ENCODE data around the gene SLC66A3. TPM values are rescaled to one million over a fixed set of nuclear protein-coding genes. Genes with fewer than 3 reads are reported as not detected.

The SLC66A3 gene
- total RNA-seq, 3 donors from 2014 or later: 47.6 to 111 (median 62.6) TPM

DNA sequence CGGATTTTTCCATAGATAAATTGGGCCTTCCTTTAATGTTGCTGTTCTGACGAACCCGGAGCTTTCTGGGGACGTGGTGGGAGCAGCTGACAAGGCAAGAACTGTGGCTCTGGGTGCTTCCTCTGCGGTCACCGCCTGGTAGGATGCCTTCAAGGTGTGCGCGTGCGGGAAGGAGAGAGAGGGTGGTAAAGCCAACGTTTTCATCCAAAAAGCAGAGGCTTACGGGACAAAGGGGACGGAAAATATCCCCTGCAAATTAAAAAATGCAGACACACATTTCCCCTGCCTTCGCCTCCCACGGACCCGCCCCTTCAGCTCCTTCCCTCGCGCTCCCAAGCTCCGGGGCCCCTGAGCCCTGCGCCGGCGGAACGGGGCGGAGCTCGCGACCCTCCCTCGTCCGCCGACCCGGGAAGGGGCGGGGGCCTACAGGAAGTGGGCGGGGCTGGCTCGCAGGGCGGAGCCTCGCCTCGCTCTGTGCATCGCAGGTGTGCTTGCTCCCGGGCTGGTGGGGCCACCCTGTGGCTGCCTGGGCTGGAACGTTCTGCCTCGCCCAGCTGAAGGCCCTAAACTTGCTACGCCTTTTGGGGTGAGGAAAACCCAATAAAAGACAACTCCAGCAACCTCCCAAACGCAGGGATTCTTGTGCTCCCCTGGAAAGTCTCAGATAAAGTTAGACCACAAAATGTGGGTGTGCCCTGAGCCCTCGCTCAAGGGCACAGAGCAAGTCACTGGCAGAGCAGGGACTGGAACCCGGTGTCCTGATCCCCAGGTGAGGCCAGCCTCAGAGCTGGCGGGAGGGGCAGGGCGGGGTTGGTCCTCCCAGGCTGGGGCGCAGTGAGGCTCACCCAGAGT, 25.4 kb upstream of the SLC66A3 start:
- Histone ChIP-seq H3K4me1 (peaks cover 4 to 8% of the 10 kb centered on the region in 2 donors), H3K4me3 (peak overlapping the region; percentile 17 to 65 (median 55)), H3K36me3 (no peaks in the 10 kb centered on the region), H3K9me3 (no peaks in the 10 kb centered on the region), H3K27me3 (no peaks in the 10 kb centered on the region), H3K27ac (peak overlapping the region; percentile 68 to 78)
- DNase-seq (ENCODE audit: low spot score in 2 of 2): peak; percentile 48 to 65
- TF ChIP-seq, protein P1, sequence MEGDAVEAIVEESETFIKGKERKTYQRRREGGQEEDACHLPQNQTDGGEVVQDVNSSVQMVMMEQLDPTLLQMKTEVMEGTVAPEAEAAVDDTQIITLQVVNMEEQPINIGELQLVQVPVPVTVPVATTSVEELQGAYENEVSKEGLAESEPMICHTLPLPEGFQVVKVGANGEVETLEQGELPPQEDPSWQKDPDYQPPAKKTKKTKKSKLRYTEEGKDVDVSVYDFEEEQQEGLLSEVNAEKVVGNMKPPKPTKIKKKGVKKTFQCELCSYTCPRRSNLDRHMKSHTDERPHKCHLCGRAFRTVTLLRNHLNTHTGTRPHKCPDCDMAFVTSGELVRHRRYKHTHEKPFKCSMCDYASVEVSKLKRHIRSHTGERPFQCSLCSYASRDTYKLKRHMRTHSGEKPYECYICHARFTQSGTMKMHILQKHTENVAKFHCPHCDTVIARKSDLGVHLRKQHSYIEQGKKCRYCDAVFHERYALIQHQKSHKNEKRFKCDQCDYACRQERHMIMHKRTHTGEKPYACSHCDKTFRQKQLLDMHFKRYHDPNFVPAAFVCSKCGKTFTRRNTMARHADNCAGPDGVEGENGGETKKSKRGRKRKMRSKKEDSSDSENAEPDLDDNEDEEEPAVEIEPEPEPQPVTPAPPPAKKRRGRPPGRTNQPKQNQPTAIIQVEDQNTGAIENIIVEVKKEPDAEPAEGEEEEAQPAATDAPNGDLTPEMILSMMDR (IDR thresholded peaks at IDR 0.05): peak in 2 of 3 donors; percentile 22 to 49
- TF ChIP-seq POLR2AphosphoS5 (IDR thresholded peaks at IDR 0.05): no peak
- TF ChIP-seq POLR2A (IDR thresholded peaks at IDR 0.05): no peak
- intact Hi-C loops (cut with DNase I; ENCODE audit: low total_unique reads): loop anchor here (10.0 kb wide), 1 partner anchor 285 kb away; no protein-coding TSS in a partner anchor

- Histone ChIP-seq H3K4me1 (peaks cover 4 to 8% of the 10 kb centered on the region in 2 donors), H3K4me3 (no peak overlapping the region), H3K36me3 (no peaks in the 10 kb centered on the region), H3K27me3 (no peaks in the 10 kb centered on the region), H3K27ac (no peak overlapping the region), H3K9me3 (no peaks in the 10 kb centered on the region)
- TF ChIP-seq, protein P1 (IDR thresholded peaks at IDR 0.05): no peak
- no peak for TF ChIP-seq POLR2A (IDR thresholded peaks at IDR 0.05)
- TF ChIP-seq POLR2AphosphoS5 (IDR thresholded peaks at IDR 0.05): no peak
- DNase-seq (ENCODE audit: low spot score in 2 of 2): no peak
- intact Hi-C loops (cut with DNase I; ENCODE audit: low total_unique reads): loop anchor here (10.0 kb wide), 1 partner anchor 283 kb away; no protein-coding TSS in a partner anchor
Measured at GRCh38 chr2:11131166-11131920, 23.9 kb upstream of the SLC66A3 start.

GRCh38 chr2:11132036-11132671, 23.1 kb upstream of the SLC66A3 start:
- TF ChIP-seq POLR2AphosphoS5 (IDR thresholded peaks at IDR 0.05) (no peak), POLR2A (IDR thresholded peaks at IDR 0.05) (no peak)
- TF ChIP-seq, protein P1 (IDR thresholded peaks at IDR 0.05): no peak
- peaks cover 4 to 8% of the 10 kb centered on the region in 2 donors for H3K4me1 ChIP-seq
- peak overlapping the region in 1 of 2 donors; percentile 46 for H3K27ac ChIP-seq
- no peaks in the 10 kb centered on the region for H3K27me3 ChIP-seq
- DNase-seq (ENCODE audit: low spot score in 2 of 2): no peak
- H3K4me3 ChIP-seq: peak overlapping the region in 2 of 3 donors; percentile 54 to 73
- H3K9me3 ChIP-seq: no peaks in the 10 kb centered on the region
- intact Hi-C loops (cut with DNase I; ENCODE audit: low total_unique reads): loop anchor here (10.0 kb wide), 1 partner anchor 283 kb away; no protein-coding TSS in a partner anchor
- H3K36me3 ChIP-seq: no peaks in the 10 kb centered on the region

- intact Hi-C loops (cut with DNase I; ENCODE audit: low total_unique reads): loop anchor here (10.0 kb wide), 1 partner anchor 281 kb away; no protein-coding TSS in a partner anchor
- peak overlapping the region; percentile 42 to 73 (median 54) for H3K4me3 ChIP-seq
- no peak for TF ChIP-seq POLR2AphosphoS5 (IDR thresholded peaks at IDR 0.05)
- TF ChIP-seq, protein P1 (IDR thresholded peaks at IDR 0.05): no peak
- no peak for TF ChIP-seq POLR2A (IDR thresholded peaks at IDR 0.05)
- peaks cover 4 to 8% of the 10 kb centered on the region in 2 donors for H3K4me1 ChIP-seq
- H3K27me3 ChIP-seq: no peaks in the 10 kb centered on the region
- peak overlapping the region; percentile 46 to 48 for H3K27ac ChIP-seq
- no peak for DNase-seq (ENCODE audit: low spot score in 2 of 2)
- H3K36me3 ChIP-seq: no peaks in the 10 kb centered on the region
- H3K9me3 ChIP-seq: no peaks in the 10 kb centered on the region
Measured at GRCh38 chr2:11133238-11133935, 21.9 kb upstream of the SLC66A3 start.

Measured in breast epithelium (tissue), 4 donors.